GM23338 (cell line): ENCODE results near the gene ACSM2B. TPM values are rescaled to one million over a fixed set of nuclear protein-coding genes. Genes with fewer than 3 reads are reported as not detected.

Experiments
- ATAC-seq: fragments of 200-7000 bp; cut with Tn5 transposase; 3 replicates; pipeline ENCODE4 v1.9.1; 2020
- DNase-seq: peaks from one replicate; pipeline ENCODE4 v3.0.0-alpha.2; 2015; ENCODE audit warnings: low spot score
- H2AFZ ChIP-seq: fragments of 200-600 bp; sonication (generic); 2 replicates; pipeline ENCODE4 v1.8.0; 2016; ENCODE audit warnings: antibody characterized with exemption, mild to moderate bottlenecking, moderate library complexity
- H3F3A ChIP-seq: fragments of 200-600 bp; sonication (generic); replicated peaks from 2 replicates; pipeline ENCODE4 v1.8.0; 2017; ENCODE audit warnings: antibody characterized with exemption, mixed run types, low read depth
- H3K27ac ChIP-seq: fragments of 200-600 bp; sonication (generic); 2 replicates; pipeline ENCODE4 v1.6.1; 2016; ENCODE audit warnings: low read depth
- H3K27me3 ChIP-seq: fragments of 200-600 bp; sonication (generic); 2 replicates; pipeline ENCODE4 v1.8.0; 2016; ENCODE audit warnings: mild to moderate bottlenecking, mixed run types, moderate library complexity; ENCODE audit not compliant: insufficient read depth
- H3K36me3 ChIP-seq: fragments of 200-600 bp; sonication (generic); 2 replicates; pipeline ENCODE4 v1.8.0; 2016; ENCODE audit warnings: mild to moderate bottlenecking; ENCODE audit not compliant: insufficient read depth
- H3K4me1 ChIP-seq: fragments of 200-600 bp; sonication (generic); 2 replicates; pipeline ENCODE4 v1.8.0; 2016; ENCODE audit warnings: mild to moderate bottlenecking, moderate library complexity; ENCODE audit not compliant: insufficient read depth
- H3K4me2 ChIP-seq: fragments of 200-600 bp; sonication (generic); 2 replicates; pipeline ENCODE4 v1.7.1; 2017; ENCODE audit warnings: mixed run types
- H3K4me3 ChIP-seq: fragments of 200-600 bp; sonication (generic); 2 replicates; pipeline ENCODE4 v1.6.1; 2016; ENCODE audit warnings: mixed run types
- H3K79me2 ChIP-seq: fragments of 200-600 bp; sonication (generic); replicated peaks from 2 replicates; pipeline ENCODE4 v1.8.0; 2017; ENCODE audit warnings: mild to moderate bottlenecking; ENCODE audit not compliant: insufficient read depth
- H3K9me2 ChIP-seq: fragments of 200-600 bp; sonication (generic); 2 replicates; pipeline ENCODE4 v1.8.0; 2017; ENCODE audit not compliant: insufficient read depth
- H4K20me1 ChIP-seq: fragments of 200-600 bp; sonication (generic); replicated peaks from 2 replicates; pipeline ENCODE4 v1.8.0; 2017; ENCODE audit warnings: mild to moderate bottlenecking; ENCODE audit not compliant: insufficient read depth
- H3K27ac Mint-ChIP-seq: 2 replicates; pipeline ENCODE4 v1.8.0; 2020; ENCODE audit warnings: inconsistent platforms, mild to moderate bottlenecking, moderate library complexity, mixed read lengths
- H3K27me3 Mint-ChIP-seq: 3 replicates; pipeline ENCODE4 v1.8.0; 2022; ENCODE audit warnings: low read depth, mild to moderate bottlenecking, moderate library complexity, mixed read lengths, inconsistent platforms; ENCODE audit not compliant: insufficient read depth, poor library complexity
- H3K36me3 Mint-ChIP-seq: 3 replicates; pipeline ENCODE4 v1.8.0; 2021; ENCODE audit warnings: low read depth, mild to moderate bottlenecking, inconsistent platforms, moderate library complexity, mixed read lengths
- H3K4me1 Mint-ChIP-seq: 3 replicates; pipeline ENCODE4 v1.8.0; 2020; ENCODE audit warnings: mild to moderate bottlenecking, inconsistent platforms, mixed read lengths
- H3K4me3 Mint-ChIP-seq: 3 replicates; pipeline ENCODE4 v1.8.0; 2021; ENCODE audit warnings: moderate library complexity, mild to moderate bottlenecking, inconsistent platforms, mixed read lengths
- H3K9me3 Mint-ChIP-seq: 3 replicates; pipeline ENCODE4 v1.8.0; 2020; ENCODE audit warnings: moderate library complexity, mild to moderate bottlenecking, inconsistent platforms, mixed read lengths
- CREB1 ChIP-seq: fragments of 250-450 bp; sonication (Bioruptor Pico); IDR thresholded peaks from 2 replicates; pipeline ENCODE4 v1.5.0; 2020; ENCODE audit warnings: low read depth, mild to moderate bottlenecking, moderate library complexity
- EZH2 ChIP-seq: fragments of 200-600 bp; sonication (generic); IDR thresholded peaks from one replicate; pipeline ENCODE4 v1.8.0; 2017; ENCODE audit warnings: antibody characterized with exemption, mild to moderate bottlenecking, low read depth; ENCODE audit not compliant: unreplicated experiment
- EZH2phosphoT487 ChIP-seq: fragments of 200-600 bp; sonication (generic); IDR thresholded peaks from one replicate; pipeline ENCODE4 v1.8.1; 2018; ENCODE audit warnings: antibody characterized with exemption; ENCODE audit not compliant: unreplicated experiment
- JUNB ChIP-seq: IDR thresholded peaks from one replicate; pipeline ENCODE4 v1.6.1; 2016; ENCODE audit warnings: antibody characterized with exemption; ENCODE audit not compliant: unreplicated experiment
- NANOG ChIP-seq: IDR thresholded peaks from 2 replicates; pipeline ENCODE4 v1.6.1; 2016; ENCODE audit warnings: antibody characterized with exemption, borderline replicate concordance
- POLR2AphosphoS5 ChIP-seq: IDR thresholded peaks from 2 replicates; pipeline ENCODE4 v1.6.1; 2016; ENCODE audit warnings: antibody characterized with exemption, low read depth
- ZNF114 ChIP-seq: fragments of 250-450 bp; sonication (Bioruptor Pico); IDR thresholded peaks from 2 replicates; pipeline ENCODE4 v1.5.0; 2020; ENCODE audit warnings: mild to moderate bottlenecking, moderate library complexity
- ZNF331 ChIP-seq: fragments of 250-450 bp; sonication (Bioruptor Pico); IDR thresholded peaks from 2 replicates; pipeline ENCODE4 v1.5.0; 2020; ENCODE audit warnings: low read depth, mild to moderate bottlenecking, moderate library complexity
- polyA plus RNA-seq: library from polyadenylated mRNA; unstranded; fragments of >200 nt; fragmentation: Nextera tagmentation; extraction: Ambion mirVana; gene quantifications from 2 replicates; pipeline ENCODE4 v1.2.1, GENCODE V29; 2016
- total RNA-seq: library from RNA; depleted of rRNA; stranded (reverse); fragments of >200 nt; shearing (Covaris generic); gene quantifications from 2 replicates; pipeline ENCODE4 v1.2.3, GENCODE V29; 2014
- TF ChIP-seq, protein P1 (sequence below), 2 experiments: fragments of 200-600 bp in 1 of 2; sonication (generic) in 1 of 2; conservative IDR thresholded peaks; 2 replicates each; pipeline versions ENCODE4 v1.5.1 to v1.6.1; 2016 to 2017; ENCODE audit warnings: antibody characterized with exemption in 2 of 2, low read depth in 2 of 2, mild to moderate bottlenecking in 2 of 2, moderate library complexity in 1 of 2
- TF ChIP-seq, protein P2 (sequence below): IDR thresholded peaks from one replicate; pipeline ENCODE4 v1.6.1; 2018; ENCODE audit warnings: antibody characterized with exemption; ENCODE audit not compliant: unreplicated experiment
- TF ChIP-seq, protein P3 (sequence below): IDR thresholded peaks from 2 replicates; pipeline ENCODE4 v1.6.1; 2016; ENCODE audit warnings: antibody characterized with exemption

The ACSM2B gene
- total and polyA plus RNA-seq, 2 experiments from 2014 or later: not detected

DNA sequence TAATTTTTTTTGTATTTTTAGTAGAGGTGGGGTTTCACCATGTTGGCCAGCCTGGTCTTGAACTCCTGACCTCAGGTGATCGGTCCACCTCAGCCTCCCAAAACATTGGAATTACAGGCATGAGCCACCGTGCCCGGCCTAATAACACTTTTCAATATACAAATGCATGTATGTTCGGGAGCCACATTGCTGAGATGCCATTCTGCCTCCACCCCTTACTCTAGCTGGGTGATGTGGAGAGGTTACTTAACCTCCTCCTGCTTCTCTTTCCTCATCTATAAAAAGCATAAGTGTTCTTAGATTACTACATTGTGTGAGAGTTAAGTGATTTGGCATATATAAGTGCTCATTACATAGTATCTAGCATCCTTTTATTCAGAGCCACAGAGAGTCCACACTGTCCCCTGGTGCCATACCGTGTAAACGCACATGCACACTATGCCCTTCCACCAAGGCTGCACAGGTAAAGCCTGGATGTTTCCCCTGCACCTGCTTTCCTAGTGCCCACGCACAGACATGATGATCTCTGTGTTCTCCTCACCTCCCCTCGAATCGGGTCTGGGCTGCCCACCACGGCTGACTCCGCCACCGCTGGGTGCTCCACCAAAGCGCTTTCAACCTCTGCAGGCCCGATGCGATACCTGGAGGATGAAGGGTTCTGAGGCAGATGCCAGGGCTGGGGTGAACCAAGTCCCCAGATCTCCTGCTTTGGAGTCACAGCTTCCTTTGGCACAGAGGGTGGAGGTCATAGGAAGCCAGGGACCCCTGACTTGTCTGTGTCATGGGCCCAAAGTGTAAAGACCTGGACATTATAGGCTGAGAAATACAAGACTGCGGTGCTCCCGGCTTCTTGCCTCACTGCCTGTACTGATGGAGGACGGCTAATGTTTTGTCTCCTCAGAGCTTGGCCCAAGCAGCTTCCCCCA, 49.0 kb upstream of the ACSM2B start (continued):
- TF ChIP-seq EZH2 (no peak), NANOG (no peak)
- TF ChIP-seq, protein P1, sequence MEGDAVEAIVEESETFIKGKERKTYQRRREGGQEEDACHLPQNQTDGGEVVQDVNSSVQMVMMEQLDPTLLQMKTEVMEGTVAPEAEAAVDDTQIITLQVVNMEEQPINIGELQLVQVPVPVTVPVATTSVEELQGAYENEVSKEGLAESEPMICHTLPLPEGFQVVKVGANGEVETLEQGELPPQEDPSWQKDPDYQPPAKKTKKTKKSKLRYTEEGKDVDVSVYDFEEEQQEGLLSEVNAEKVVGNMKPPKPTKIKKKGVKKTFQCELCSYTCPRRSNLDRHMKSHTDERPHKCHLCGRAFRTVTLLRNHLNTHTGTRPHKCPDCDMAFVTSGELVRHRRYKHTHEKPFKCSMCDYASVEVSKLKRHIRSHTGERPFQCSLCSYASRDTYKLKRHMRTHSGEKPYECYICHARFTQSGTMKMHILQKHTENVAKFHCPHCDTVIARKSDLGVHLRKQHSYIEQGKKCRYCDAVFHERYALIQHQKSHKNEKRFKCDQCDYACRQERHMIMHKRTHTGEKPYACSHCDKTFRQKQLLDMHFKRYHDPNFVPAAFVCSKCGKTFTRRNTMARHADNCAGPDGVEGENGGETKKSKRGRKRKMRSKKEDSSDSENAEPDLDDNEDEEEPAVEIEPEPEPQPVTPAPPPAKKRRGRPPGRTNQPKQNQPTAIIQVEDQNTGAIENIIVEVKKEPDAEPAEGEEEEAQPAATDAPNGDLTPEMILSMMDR (conservative IDR thresholded peaks at IDR 0.05; ENCODE audit: low read depth in 2 of 2): no peak

DNA sequence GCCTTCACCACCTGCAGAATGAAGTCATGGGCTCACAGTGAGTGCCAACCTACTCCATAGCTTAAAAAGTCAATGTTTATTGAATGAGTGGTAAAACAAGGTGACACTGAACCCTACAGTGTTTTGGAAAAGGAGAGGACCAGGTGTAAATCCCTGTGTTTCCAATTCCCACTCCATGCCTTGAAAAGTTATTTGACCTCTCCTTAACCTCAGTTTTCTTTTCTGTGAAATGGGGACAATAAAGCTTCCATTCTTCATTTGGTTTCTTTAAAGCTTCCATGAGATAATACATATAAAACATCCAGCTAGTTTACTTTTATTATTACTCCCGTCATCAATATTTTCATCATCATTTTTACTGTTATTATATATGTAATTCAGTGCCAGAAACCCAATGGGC, 48.0 kb upstream of the ACSM2B start:
- no peak overlapping the region for H3K4me3 ChIP-seq
- no peaks in the 10 kb centered on the region for H3F3A ChIP-seq
- no peak overlapping the region for H3K4me2 ChIP-seq
- H4K20me1 ChIP-seq: no peaks in the 10 kb centered on the region
- DNase-seq: no peak
- Mint-ChIP-seq H3K27me3 (peaks cover 2% of the 10 kb centered on the region), H3K36me3 (no peaks in the 10 kb centered on the region; the same call in 2 of the 3 replicates), H3K4me3 (no peak overlapping the region), H3K27ac (no peak overlapping the region), H3K4me1 (peaks cover 13% of the 10 kb centered on the region), H3K9me3 (no peaks in the 10 kb centered on the region)
- H2AFZ ChIP-seq: no peak overlapping the region
- no peak for ATAC-seq
- no peaks in the 10 kb centered on the region for H3K27me3 ChIP-seq
- no peaks in the 10 kb centered on the region for H3K79me2 ChIP-seq
- peaks cover 12% of the 10 kb centered on the region; the same call in 1 of the 2 replicates for H3K9me2 ChIP-seq
- no peak overlapping the region for H3K27ac ChIP-seq
- H3K36me3 ChIP-seq: no peaks in the 10 kb centered on the region
- peaks cover 5% of the 10 kb centered on the region for H3K4me1 ChIP-seq
- TF ChIP-seq ZNF114 (CRISPR knock-in tag): no peak
- no peak for TF ChIP-seq NANOG
- TF ChIP-seq, protein P1 (conservative IDR thresholded peaks at IDR 0.05; ENCODE audit: low read depth in 2 of 2): no peak
- no peak for TF ChIP-seq ZNF331 (CRISPR knock-in tag)
- no peak for TF ChIP-seq CREB1 (CRISPR knock-in tag)
- TF ChIP-seq, protein P2, sequence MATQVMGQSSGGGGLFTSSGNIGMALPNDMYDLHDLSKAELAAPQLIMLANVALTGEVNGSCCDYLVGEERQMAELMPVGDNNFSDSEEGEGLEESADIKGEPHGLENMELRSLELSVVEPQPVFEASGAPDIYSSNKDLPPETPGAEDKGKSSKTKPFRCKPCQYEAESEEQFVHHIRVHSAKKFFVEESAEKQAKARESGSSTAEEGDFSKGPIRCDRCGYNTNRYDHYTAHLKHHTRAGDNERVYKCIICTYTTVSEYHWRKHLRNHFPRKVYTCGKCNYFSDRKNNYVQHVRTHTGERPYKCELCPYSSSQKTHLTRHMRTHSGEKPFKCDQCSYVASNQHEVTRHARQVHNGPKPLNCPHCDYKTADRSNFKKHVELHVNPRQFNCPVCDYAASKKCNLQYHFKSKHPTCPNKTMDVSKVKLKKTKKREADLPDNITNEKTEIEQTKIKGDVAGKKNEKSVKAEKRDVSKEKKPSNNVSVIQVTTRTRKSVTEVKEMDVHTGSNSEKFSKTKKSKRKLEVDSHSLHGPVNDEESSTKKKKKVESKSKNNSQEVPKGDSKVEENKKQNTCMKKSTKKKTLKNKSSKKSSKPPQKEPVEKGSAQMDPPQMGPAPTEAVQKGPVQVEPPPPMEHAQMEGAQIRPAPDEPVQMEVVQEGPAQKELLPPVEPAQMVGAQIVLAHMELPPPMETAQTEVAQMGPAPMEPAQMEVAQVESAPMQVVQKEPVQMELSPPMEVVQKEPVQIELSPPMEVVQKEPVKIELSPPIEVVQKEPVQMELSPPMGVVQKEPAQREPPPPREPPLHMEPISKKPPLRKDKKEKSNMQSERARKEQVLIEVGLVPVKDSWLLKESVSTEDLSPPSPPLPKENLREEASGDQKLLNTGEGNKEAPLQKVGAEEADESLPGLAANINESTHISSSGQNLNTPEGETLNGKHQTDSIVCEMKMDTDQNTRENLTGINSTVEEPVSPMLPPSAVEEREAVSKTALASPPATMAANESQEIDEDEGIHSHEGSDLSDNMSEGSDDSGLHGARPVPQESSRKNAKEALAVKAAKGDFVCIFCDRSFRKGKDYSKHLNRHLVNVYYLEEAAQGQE: no peak
- TF ChIP-seq, protein P3, sequence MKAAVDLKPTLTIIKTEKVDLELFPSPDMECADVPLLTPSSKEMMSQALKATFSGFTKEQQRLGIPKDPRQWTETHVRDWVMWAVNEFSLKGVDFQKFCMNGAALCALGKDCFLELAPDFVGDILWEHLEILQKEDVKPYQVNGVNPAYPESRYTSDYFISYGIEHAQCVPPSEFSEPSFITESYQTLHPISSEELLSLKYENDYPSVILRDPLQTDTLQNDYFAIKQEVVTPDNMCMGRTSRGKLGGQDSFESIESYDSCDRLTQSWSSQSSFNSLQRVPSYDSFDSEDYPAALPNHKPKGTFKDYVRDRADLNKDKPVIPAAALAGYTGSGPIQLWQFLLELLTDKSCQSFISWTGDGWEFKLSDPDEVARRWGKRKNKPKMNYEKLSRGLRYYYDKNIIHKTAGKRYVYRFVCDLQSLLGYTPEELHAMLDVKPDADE: no peak
- TF ChIP-seq JUNB: no peak
- TF ChIP-seq POLR2AphosphoS5: no peak
- TF ChIP-seq EZH2phosphoT487: no peak
